ENCODE data around the gene RPSA. TPM values are rescaled to one million over a fixed set of nuclear protein-coding genes. Genes with fewer than 3 reads are reported as not detected.
A peak's percentile ranks its signal among the peaks of the same experiment; 100 is the strongest.

The RPSA gene
- total RNA-seq, 1 experiment from 2014 or later: 2,486 TPM

- peak; percentile 43 for TF ChIP-seq TCF7L2 (IDR thresholded peaks at IDR 0.05; ENCODE audit: borderline replicate concordance, extremely low read depth, insufficient read depth, insufficient read length)
- no peak for TF ChIP-seq EGR1 (IDR thresholded peaks at IDR 0.05; ENCODE audit: low read depth)
- no peak for TF ChIP-seq FOSL1 (IDR thresholded peaks at IDR 0.05; ENCODE audit: low read depth)
- no peak for TF ChIP-seq RAD21 (IDR thresholded peaks at IDR 0.05; ENCODE audit: low read depth)
- TF ChIP-seq EZH2phosphoT487 (IDR thresholded peaks at IDR 0.05; ENCODE audit: borderline replicate concordance): no peak
- TF ChIP-seq SIN3A (IDR thresholded peaks at IDR 0.05; ENCODE audit: low read depth): peak; percentile 83
- TF ChIP-seq ATF3 (IDR thresholded peaks at IDR 0.05): no peak
- no peak for TF ChIP-seq SRF (IDR thresholded peaks at IDR 0.05; ENCODE audit: low read depth)
- peak; percentile 84 for TF ChIP-seq SP1 (IDR thresholded peaks at IDR 0.05; ENCODE audit: low read depth)
- TF ChIP-seq ZNF274 (IDR thresholded peaks at IDR 0.05; ENCODE audit: low read depth, low read length): no peak
- no peak for TF ChIP-seq CTCF (IDR thresholded peaks at IDR 0.05 in 2 of 3, conservative IDR thresholded peaks at IDR 0.05 in 1 of 3; ENCODE audit: borderline replicate concordance in 1 of 3, insufficient read depth in 1 of 3, low read depth in 2 of 3, low read length in 2 of 3)
- TF ChIP-seq CEBPB (IDR thresholded peaks at IDR 0.05; ENCODE audit: low read depth): no peak
- TF ChIP-seq ZFX (IDR thresholded peaks at IDR 0.05): peak; percentile 94
- no peak for TF ChIP-seq EZH2 (IDR thresholded peaks at IDR 0.05)
- TF ChIP-seq POLR2A (IDR thresholded peaks at IDR 0.05; ENCODE audit: borderline replicate concordance, extremely low read depth, insufficient read depth, insufficient read length): no peak
- TF ChIP-seq CBX3 (IDR thresholded peaks at IDR 0.05; ENCODE audit: low read depth): no peak
These were observed 22.4 kb upstream of the RPSA start (continued) for GRCh38 chr3:39383881-39384664.
